Stimulated activated CD8-positive, alpha-beta memory T cell treated with anti-CD3 and anti-CD28 coated beads, Interleukin-15, amount 100 ng/mL, for 1 hour (primary cell): ENCODE data around the gene METTL6.
"Not testable (repeated sequence)": the region's sequence is repeated elsewhere in the genome, so short reads cannot be mapped to it uniquely, and the experiment has no call there.

ENCODE experiments used
- DNase-seq: peaks from one replicate; pipeline ENCODE4 v3.0.0-alpha.2; 2020; ENCODE audit warnings: low read depth

Gene METTL6

DNA sequence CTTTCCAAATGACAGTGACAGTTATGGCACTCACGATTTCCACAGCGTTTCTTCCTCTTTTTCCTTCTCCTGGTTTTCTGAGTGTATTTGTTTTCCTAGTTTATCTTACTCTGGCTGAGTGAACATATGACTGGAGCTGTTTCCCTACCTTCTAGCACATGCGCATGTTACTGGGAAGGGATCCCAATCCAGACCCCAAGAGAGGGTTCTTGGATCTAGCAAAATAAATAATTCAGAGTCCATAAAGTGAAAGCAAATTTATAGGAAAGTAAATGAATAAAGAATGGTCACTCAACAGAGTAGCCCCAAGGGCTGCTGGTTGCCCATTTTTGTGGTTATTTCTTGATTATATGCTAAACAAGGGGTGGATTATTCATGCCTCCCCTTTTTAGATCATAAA lies 23.8 kb downstream of the METTL6 start:
- no peak for DNase-seq

DNA sequence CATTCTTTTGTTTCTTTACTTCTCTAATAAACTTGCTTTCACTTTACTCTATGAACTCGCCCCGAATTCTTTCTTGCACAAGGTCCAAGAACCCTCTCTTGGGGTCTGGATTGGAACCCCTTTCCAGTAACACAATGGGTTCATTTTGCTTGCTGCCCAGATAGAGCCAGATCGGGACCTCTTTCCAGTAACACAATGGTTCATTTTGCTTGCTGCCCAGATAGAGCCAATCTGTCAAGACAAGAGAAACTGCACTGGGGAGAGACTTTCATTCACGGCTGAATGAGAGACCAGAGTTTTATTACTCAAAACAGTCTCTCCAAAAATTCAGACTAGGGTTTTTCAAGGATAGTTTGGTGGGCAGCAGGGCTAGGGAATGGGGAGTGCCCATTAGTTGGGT lies 25.4 kb downstream of the METTL6 start:
- no peak for DNase-seq

DNA sequence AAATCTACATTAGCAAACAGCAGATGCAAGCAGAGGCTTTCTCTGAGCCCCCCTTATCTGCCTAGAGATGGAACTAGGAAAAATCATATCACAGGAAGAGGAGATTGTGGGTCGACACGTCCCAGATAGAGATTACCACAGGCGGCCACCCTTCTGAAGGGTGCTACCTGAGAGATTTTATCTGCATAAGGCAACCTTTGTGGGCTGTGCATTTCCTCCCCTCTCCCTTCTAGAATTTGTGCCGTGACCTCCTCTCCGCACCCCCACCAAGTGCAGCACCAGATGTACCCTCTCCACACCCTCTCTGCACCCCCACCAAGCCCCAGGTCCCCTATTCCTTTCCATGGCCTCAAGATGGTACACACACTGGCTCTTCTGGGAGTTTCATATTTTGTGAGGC lies 27.4 kb downstream of the METTL6 start:
- no peak for DNase-seq

DNA sequence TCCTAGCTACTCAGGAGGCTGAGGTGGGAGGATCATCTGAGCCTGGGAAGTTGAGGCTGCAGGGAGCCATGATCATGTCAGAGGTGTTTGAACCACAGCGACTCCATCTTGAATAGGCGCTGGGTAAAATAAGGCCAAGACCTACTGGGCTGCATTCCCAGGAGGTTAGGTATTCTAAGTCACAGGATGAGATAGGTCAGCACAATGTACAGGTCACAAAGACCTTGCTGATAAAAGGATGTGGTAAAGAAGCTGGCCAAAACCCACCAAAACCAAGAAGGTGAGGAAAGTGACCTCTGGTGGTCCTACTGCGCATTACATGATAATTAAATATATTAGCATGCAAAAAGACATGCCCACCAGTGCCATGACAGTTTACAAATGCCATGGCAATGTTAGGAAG lies 28.6 kb downstream of the METTL6 start:
- not testable (repeated sequence) for DNase-seq

DNA sequence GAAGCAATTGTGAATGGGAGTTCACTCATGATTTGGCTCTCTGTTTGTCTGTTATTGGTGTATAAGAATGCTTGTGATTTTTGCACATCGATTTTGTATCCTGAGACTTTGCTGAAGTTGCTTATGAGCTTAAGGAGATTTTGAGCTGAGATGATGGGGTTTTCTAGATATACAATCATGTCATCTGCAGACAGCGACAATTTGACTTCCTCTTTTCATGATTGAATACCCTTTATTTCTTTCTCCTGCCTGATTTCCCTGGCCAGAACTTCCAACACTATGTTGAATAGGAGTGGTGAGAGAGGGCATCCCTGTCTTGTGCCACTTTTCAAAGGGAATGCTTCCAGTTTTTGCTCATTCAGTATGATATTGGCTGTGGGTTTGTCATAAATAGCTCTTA lies 34.1 kb downstream of the METTL6 start:
- not testable (repeated sequence) for DNase-seq

DNA sequence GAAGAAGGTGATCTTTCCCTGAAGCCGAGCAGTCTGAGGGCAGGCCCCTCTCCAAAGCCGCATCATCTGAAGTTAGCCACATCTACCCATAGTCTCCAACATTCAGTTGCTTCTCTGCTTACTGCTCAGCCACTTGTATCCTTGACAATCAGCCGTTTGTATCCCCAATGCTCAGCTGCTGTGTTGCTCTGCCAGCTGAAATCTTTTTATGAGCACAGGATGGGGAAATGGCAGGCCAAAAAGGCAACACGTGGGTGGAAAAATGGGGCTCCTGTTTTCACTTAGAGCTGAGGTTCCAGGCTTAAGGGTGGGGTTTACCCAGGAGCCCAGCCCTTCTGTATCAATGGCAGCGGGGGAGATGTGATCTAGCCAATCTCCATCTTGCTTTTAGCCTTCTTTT lies 36.3 kb downstream of the METTL6 start:
- no peak for DNase-seq

DNA sequence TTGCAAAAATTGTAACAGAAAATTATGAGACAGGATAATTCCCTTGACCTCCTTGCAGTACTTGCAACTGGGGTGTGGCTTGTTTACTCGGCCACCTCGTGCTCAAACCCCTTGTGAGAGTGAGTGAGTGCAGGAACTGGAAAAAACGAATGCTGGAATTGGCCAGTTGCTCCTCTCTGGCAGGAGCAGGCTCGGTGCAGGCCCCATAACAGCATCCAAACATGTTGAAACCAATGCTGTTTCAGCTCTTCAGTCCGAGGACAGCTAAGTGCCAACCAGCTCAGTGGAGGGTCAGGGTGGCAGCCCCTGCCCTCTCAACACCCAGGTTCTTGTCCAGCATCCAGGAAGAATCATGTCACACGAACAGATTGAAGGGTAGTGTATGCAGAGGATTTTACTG lies 36.9 kb downstream of the METTL6 start:
- DNase-seq, result no peak

DNA sequence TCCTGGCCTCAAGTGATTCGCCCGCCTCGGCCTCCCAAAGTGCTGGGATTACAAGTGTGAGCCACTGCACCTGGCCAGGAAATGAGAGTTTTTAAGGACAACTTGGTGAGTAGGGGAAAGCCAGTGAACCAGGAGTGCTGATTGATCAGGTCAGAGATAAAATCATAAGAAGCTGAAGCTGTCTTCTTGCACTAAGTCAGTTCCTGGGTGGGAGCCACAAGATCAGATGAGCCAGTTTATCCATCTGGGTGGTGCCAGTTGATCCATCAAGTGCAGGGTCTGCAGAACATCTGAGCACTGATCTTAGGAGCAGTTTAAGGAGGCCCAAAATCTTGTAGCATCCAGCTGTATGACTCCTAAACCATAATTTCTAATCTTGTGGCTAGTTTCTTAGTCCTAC lies 39.0 kb downstream of the METTL6 start:
- not testable (repeated sequence) for DNase-seq

DNA sequence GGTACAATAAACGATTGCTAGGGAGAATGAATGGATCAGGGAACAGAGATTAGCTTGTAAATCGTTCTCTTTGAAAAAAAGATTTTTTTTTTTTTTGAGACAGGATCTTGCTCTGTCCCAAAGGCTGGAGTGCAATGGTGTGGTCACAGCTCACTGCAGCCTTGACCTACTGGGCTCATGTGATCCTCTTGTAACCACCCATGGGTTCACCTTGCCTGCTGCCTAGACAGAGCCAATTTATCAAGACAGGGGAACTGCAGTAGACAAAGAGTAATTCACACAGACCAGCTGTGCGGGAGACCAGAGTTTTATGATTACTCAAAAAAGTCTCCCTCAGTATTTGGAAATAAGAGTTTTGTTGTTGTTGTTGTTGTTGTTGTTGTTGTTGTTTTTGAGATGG lies 39.6 kb downstream of the METTL6 start:
- no peak for DNase-seq

DNA sequence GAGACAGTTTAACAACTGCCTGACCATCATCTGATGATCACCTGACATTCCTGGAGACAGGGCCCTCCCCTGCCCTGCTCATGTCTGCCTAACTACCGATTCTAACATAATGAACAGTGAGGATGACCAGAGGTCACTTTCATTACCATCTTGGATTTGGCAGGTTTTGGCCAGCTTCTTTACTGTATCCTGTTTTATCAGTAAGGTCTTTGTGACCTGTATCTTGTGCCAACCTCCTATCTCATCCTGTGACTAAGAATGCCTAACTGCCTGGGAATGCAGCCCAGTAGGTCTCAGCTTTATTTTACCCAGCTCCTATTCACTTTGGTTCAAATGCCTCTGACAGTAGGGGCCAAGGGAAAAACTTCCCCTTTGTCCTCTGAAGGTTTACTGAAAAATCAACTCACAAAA lies 40.2 kb downstream of the METTL6 start:
- DNase-seq, result no peak

DNA sequence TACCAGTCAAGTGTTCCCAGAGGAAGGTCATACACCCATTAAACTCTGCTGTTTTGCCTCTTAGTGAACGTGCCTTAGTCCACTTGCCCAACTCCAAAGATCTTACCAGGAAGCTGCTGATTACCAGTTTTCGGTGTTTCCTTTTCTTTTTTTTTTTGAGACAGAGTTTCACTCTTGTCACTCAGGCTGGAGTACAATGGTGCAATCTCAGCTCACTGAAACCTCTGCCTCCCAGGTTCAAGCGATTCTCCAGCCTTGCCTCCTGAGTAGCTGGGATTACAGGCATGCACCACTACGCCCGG lies 40.7 kb downstream of the METTL6 start:
- DNase-seq, result not testable (repeated sequence)

DNA sequence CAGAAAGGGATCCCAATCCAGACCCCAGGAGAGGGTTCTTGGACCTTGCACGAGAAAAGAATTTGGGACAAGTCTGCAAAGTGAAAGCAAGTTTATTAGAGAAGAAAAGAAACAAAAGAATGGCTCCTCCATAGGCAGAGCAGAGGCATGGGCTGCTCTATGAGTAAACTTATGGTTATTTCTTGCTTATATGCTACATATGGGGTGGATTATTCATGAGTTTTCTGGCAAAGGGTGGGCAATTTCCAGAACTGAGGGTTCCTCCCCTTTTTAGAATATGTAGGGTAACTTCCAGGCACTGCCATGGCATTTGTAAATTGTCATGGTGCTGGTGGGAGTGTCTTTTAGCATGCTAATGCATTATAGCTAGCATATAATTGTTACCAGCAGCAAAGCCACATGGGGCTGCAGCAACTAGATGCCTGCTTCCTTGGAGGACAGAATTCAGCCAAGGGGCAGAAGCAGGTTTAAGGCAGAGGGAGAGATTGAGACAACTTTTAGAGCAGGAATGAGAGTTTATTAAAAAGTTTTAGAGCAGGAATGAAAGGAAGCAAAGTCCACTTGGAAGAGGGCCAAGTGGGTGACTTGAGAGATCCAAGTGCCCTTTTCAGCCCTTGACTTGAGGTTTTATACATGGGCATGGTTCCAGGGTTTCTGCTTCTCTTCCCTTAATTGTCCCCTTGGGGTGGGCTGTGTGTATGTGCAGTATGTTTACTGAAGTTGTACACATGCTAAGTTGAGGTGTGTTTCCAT lies 41.3 kb downstream of the METTL6 start:
- no peak for DNase-seq

DNA sequence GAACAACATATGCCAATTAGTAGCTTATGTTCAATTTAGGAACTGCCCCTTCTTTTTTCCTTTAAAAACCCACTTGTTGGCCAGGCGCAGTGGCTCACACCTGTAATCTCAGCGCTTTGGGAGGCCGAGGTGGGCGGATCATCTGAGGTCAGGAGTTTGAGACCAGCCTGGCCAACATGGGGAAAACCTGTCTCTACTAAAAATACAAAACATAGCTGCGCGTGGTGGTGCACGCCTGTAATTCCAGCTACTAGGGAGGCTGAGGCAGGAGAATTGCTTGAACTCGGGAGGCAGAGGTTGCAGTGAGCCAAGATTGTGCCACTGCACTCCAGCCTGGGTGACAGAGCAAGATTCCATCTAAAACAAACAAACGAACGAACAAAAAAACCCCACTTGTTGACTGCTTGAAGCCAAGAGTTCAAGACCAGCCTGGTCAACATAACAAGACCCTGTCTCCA lies 42.1 kb downstream of the METTL6 start:
- DNase-seq, result not testable (repeated sequence)

DNA sequence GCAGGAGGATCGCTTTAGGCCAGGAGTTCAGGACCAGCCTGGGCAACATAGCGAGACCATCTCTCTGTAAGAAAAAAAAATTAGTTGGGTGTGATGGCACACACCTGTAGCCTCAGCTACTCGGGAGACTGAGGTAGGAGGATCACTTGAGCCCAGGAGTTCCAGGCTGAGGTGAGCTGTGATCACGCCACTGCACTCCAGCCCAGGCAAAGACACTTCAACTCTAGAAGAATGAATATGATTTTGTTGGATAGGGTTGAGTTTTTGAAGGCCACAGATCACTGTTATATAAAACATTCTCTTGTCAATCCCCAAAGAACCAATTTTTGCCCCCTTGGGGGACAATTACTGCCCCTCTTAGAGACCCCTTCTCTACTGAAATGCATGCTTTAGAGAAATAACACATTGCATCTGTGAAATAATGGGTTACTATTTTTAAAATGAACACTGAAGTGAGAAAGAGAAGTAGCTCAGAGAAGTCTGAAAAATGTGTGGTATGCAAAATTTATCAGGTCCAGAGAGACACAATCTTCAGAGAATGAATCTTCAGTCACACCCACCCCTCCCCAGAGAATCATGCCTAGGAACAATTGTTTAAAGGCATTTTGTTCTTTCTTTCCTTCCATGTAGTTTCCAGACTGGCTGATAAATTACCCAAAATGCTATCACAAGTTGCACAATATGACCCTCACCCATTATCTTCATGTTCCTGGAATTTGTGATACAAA lies 42.7 kb downstream of the METTL6 start:
- no peak for DNase-seq

DNA sequence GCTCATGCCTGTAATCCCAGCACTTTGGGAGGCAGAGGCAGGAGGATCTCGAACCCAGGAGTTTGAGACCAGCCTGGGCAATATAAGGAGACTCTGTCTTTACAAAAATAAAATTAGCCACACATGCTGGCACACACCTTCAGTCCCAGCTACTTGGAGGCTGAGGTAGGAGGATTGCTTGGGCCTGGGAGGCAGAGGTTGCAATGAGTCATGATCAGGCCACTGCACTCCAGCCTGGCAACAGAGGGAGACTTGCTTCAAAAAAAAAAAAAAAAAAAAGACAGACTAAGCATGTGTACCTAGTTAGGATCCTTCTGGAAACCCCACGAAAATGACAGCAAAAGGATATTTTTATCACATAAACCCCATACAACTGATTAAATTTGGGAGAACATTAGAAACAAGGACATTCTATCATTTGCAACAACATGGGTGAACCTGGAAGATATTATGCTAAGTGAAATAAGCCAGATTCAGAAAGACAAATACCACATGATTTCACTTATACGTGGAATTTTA lies 44.9 kb downstream of the METTL6 start:
- no peak for DNase-seq

DNA sequence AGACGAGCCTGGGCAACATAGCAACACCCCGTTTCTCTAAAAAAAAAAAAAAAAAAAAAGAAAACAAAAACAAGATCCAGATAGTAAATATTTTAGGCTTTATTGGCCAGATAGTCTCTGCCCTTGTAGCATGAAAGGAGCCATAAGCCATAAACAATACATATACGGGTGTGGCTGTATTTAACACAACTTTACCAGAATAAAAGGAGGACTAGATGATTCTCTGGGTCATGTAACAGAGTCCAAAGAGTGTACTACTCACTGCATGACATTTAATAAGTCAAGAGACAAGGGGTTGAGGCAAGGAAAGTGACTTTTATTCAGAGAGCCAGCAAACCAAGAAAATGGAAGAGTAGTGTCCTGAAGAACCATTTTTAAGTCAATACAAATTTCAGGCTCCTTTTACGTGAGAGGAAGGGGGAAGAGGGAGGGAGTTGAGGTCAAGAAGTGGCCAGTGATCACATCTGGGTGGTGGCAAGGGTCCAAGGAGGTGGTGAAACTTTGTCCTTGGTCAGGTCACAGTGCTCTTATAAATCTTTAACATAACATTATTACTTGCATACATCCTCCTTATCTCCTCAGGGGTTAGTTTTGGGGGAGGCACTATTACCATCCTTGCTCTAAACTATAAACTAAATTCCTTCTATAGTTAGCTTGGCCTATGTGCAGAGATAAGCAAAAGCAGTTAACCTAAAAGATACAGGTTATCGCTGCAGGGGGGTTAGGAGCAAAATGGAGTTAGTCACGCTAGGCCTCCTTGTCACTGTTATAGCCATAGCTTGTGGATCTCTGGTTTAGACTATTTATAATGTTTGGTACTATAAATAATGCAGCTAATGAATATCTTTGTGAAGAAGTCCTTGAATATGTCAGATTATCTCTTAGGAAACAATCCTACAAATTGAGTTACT lies 46.1 kb downstream of the METTL6 start:
- no peak for DNase-seq

DNA sequence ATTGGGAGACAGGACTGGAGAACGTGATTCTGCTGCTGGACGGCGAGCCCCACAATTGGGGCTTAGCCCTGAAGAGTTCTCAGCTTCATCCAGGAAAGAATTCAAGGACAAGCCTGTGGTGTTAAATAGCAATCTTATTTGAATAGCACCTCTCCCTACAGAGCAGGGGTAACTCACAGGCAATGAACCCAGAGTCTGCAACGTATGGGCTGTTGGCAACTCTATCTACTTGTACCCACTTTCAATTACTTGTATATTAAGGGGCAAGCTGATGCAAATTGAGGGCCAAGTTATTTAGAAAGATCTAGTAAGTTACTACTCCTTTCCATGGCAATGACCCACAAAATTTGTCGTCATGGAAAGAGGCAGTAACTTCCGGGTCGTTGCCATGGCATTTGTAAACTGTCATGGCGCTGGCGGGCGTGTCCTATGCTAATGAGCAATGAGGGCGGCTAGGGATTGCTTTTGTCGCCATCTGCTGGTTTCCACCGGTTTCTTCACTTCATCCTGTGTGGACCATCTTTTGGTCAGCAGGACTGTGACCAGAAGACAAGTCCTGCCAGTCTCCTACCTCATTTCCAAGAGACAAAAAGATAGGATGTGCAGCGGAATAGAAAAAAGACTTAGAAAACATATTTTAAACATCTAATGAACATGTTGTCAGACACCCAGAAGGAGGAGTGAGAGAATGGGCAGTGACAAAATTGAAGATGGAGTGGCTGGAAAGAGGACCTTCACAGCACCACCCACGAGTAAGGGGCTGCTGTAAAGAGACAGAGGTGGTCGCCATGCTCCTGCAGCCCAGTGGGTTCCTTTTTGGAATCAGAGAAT lies 49.2 kb downstream of the METTL6 start:
- DNase-seq, result peak; percentile 92

DNA sequence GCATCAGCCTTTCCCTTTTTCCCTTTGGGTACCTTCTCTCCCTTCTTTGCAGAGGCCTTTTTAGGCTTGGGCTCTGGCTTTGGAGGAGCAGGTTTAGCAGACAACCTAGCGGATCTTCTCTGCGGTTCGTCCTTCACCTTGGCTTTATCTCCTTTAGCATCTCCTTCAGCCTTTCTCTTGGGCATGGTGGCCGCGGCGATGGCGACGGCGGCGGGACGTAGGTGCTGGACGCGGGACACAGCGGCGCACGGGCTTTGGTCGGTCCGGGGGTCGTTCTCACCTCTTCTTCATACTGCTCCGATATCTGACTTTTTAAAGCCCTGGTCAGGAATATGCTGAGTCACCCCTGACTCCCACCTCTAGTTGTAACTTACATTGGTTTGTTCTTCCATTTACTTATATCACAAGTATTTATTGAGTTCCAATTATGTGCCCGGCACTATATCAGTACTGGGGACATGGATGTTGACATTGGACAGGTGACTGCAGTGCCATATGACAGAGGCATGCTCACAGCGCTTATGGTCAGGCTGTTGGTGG lies 51.8 kb downstream of the METTL6 start:
- DNase-seq, result no peak

DNA sequence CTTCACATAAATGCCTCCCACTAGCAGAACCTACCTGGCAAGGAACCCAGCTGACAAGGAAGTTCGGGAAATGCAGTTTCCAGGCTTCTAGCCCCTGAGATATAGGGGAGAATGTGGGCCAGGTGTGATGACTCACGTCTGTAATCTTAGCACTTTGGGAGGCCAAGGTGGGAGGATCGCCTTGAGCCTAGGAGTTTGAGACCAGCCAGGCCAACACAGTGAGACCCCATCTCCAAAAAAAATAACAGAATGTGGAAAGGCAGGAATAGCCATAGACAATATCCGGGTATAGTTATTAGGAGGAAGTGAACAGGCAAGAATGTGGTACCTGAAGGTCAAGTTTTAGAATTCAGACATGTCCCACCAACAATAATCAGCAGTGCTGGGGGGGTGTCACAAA lies 54.4 kb downstream of the METTL6 start:
- DNase-seq, result no peak

DNA sequence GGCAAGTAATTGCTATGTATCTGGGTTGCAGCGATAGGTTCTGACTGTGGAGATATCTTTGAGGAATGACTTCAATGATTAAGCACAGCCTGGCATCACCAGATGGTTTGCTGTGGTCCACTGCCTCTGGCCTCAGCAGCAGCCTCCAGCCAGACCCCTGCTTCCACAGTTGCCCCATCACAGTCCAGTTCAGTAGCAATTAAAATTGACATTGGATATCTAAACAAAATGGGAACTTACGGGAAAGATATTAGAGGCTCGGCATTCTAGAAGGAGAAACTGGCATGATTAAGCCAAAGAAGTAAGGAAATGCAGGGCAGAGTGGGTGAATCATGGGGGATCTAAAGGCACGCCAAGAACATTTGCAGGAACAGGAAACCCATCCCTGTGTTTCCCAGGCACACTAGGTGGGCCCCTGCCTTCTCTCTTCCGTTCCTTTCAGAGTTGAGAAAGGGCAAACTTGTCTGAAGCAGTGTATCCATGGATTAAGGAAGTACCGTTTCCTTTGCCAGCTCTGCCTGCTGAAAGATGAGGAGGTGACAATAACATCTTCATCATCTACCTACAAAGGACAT lies 58.7 kb downstream of the METTL6 start:
- no peak for DNase-seq

DNA sequence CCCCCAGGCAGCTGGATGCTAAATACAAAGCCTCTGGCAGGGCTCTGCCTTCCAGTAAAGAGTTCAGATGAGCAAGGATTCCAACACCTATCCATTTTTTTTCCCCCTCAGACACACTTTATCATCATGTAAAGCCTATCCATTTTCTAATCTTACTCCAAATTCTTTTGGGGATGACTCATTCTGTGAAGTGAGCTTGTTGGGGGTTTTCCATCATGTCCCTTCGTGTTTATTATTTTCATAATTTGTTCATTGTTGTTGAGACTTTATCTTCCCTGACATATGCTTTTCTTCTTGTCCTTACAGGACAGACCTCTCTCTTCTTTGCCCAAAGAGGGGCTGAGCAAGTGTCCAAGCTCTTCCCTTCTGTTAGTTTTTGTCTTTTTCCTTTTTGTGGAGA lies 60.3 kb downstream of the METTL6 start:
- no peak for DNase-seq
